Motor neuron (in vitro differentiated cells): ENCODE measurements around the gene NDUFB2. TPM values are rescaled to one million over a fixed set of nuclear protein-coding genes. Genes with fewer than 3 reads are reported as not detected.
A peak's percentile ranks its signal among the peaks of the same experiment; 100 is the strongest.
"Not testable (repeated sequence)": the region's sequence is repeated elsewhere in the genome, so short reads cannot be mapped to it uniquely, and the experiment has no call there.

Experiments
- ATAC-seq, 8 experiments: fragments of 200-7000 bp; cut with Tn5 transposase; replicated peaks in 6 of 8; 2 replicates each; pipeline ENCODE4 v1.8.0; 2021; ENCODE audit warnings: mild to moderate bottlenecking in 8 of 8, moderate library complexity in 8 of 8
- H3K27ac ChIP-seq, 2 donors: fragments of 250-450 bp; sonication (Bioruptor Pico); 2 replicates each; pipeline ENCODE4 v1.9.0; 2021; ENCODE audit warnings: antibody characterized with exemption in 2 of 2, mild to moderate bottlenecking in 2 of 2, moderate library complexity in 1 of 2
- H3K4me1 ChIP-seq, 2 donors: fragments of 250-450 bp; sonication (Bioruptor Pico); replicated peaks in 1 of 2; 2 replicates each; pipeline ENCODE4 v1.6.1; 2021; ENCODE audit warnings: antibody characterized with exemption in 2 of 2, mild to moderate bottlenecking in 2 of 2, moderate library complexity in 1 of 2
- H3K4me3 ChIP-seq, 5 donors: fragments of 250-450 bp; sonication (Bioruptor Pico); 2 replicates each; pipeline ENCODE4 v1.9.0; 2021; ENCODE audit warnings: antibody characterized with exemption in 5 of 5, mild to moderate bottlenecking in 5 of 5, moderate library complexity in 4 of 5
- WGBS, 10 experiments: fragments of 450-650 bp; shearing (Covaris generic); methylation state at CpG; one replicate each; pipeline ENCODE4 v1.0.0; 2022; 5-methylcytosine and 5-hydroxymethylcytosine counted together
- in situ Hi-C, 9 experiments: fragments of 400-800 bp; cut with MboI; loops; one replicate each; pipeline ENCODE4 v1.15.0; 2021; ENCODE audit warnings: low sequenced_read_pairs in 9 of 9, low pct_unique_long_range_greater_than_20kb in 2 of 9; ENCODE audit not compliant: unreplicated experiment in 9 of 9
- total RNA-seq, 8 experiments: library from RNA; unstranded; fragments of 300-600 nt; gene quantifications; 2 replicates each; pipeline versions ENCODE4 v1.2.3 to v1.2.4, GENCODE V29; 2022

The NDUFB2 gene
- total RNA-seq, 8 experiments from 2014 or later: 168 to 313 (median 248) TPM

DNA sequence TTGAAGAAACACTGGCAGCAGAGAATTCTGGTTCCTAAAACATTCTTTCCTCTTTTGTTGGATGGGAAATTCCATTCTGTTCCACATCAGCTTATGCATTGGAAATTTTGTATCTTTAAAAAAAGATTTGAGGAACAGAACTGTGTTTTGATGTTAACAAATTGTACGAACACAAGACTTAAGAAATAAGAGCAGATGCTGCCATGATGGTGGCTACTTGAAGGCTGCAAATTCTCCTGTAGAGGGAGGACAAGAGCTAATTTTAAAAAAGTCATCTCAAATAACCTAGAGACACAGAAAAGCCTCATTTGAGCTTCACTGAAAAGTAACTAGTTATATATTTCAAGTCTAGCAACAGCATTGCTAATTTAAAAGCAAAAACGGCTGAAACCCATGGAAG lies 29.8 kb downstream of the NDUFB2 start:
- 35 to 100% (median 80%) methylated on average over 1 to 2 of the region's 2 CpGs; no CpG with 5 or more reads in 3 of the 10 experiments for WGBS, 10 experiments
- peak in 1 of 8 experiments; percentile 20 for ATAC-seq
- in situ Hi-C loops: no loop called here
- no peak overlapping the region for H3K4me3 ChIP-seq
- H3K27ac ChIP-seq: no peak overlapping the region
- no peaks in the 10 kb centered on the region for H3K4me1 ChIP-seq

- in situ Hi-C loops: no loop called here
- no peaks in the 10 kb centered on the region for H3K4me1 ChIP-seq
- ATAC-seq: no peak
- WGBS, 10 experiments: 57 to 100% (median 83%) methylated on average over 2 of the region's 2 CpGs; no CpG with 5 or more reads in 1 of the 10 experiments
- H3K4me3 ChIP-seq: no peak overlapping the region
- no peak overlapping the region for H3K27ac ChIP-seq
Observed at GRCh38 chr7:140732416-140732815, 35.9 kb downstream of the NDUFB2 start.

DNA sequence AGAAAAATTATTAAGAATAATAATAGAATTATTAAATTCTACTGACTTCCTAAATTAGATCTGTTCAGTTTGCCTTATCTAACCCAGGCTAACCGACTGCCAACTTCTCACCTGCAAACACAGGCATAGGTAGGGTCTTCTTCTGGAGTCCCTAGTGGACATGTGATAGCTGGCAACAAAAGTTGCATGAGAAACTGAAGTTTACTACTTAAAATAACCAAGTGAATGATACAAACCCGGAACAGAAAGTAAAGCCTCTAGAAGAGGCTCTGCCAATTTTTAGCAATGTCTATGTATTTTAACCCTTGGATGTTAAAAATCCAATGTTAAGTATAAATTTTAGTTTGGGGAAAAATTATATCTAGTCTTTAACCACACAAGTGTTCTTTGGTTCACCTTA lies 37.6 kb downstream of the NDUFB2 start:
- 40 to 100% (median 80%) methylated on average over 1 to 2 of the region's 2 CpGs; no CpG with 5 or more reads in 2 of the 10 experiments for WGBS, 10 experiments
- ATAC-seq: no peak
- Histone ChIP-seq H3K4me3 (no peak overlapping the region), H3K27ac (no peak overlapping the region), H3K4me1 (no peaks in the 10 kb centered on the region)
- in situ Hi-C loops: no loop called here

- no peak overlapping the region for H3K27ac ChIP-seq
- 83 to 100% (median 99%) methylated on average over 1 to 2 of the region's 2 CpGs for WGBS, 10 experiments
- in situ Hi-C loops: no loop called here
Observed at GRCh38 chr7:140734729-140735128, 38.2 kb downstream of the NDUFB2 start.

GRCh38 chr7:140738280-140738679 lies 41.8 kb downstream of the NDUFB2 start:
- no peak overlapping the region for H3K27ac ChIP-seq
- H3K4me1 ChIP-seq: no peaks in the 10 kb centered on the region
- in situ Hi-C loops: no loop called here
- peak in 1 of 8 experiments; percentile 22 for ATAC-seq
- no peak overlapping the region for H3K4me3 ChIP-seq

More at GRCh38 chr7:140734729-140735128, 38.2 kb downstream of the NDUFB2 start:
- Histone ChIP-seq H3K4me1 (no peaks in the 10 kb centered on the region), H3K4me3 (no peak overlapping the region)
- ATAC-seq: no peak

GRCh38 chr7:140743255-140743654 lies 46.7 kb downstream of the NDUFB2 start:
- ATAC-seq, in situ Hi-C loops, H3K4me1 ChIP-seq, H3K27ac ChIP-seq, H3K4me3 ChIP-seq: not testable (repeated sequence)
- no CpG with 5 or more reads among the region's 4 CpGs for WGBS, 10 experiments

DNA sequence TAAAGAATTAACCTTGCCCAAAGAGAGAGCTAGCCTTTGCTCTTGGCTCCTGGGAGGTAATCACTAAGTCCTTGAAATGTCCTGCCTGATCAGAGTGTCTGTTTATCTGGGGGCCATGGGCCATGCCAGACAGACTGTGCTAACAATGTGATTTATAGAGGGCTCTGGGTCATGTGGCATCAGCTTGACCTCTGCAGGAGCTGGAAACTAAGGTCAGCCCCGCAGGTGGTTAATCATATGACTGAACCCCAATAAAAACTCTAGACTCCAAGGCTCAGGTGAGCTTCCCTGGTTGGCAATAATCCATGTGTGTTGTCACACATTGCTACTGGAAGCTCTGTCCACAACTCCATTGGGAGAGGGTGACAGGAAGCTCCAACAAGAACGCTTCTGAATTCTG lies 47.5 kb downstream of the NDUFB2 start:
- no peak overlapping the region for H3K27ac ChIP-seq
- no peak for ATAC-seq
- WGBS, 10 experiments: 51 to 100% (median 93%) methylated on average over 1 to 2 of the region's 2 CpGs; no CpG with 5 or more reads in 5 of the 10 experiments
- in situ Hi-C loops: no loop called here
- no peaks in the 10 kb centered on the region for H3K4me1 ChIP-seq
- no peak overlapping the region for H3K4me3 ChIP-seq

DNA sequence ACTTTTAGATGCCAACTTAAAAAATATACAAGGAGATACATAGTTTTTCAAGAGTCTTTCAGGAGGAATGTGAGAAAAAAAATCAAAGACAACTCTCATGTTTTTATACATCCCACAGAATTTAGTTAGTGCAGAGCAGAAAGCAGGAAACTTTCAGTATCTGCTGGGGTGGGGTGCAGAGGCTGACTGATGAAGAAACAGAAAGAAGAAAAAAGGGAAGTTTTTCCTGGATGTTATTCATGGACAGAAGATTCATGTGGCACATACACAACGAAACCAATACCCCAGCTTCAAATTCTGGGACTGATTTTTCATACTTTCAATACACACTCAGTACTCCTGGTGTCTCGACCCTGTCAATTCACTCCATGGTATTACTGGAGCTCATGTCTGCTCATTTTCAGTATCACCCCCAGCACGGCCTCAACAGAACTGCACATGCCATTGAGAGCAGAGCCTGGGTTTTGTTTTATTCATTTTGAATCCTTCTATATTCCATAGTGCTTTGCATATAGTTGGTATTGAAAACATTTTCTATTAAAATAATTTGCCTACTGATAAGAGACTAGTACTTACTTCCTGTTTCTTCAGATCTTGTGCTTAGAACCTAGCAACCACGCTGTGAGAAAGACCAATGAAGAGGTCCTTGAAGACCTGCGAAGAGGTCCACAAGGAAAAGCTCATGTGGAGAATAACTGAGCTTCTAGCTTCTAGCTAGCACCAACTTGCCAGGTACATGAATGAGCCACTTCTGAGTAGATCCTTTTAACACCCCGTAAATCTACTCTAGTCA lies 49.0 kb downstream of the NDUFB2 start:
- in situ Hi-C loops: no loop called here
- Histone ChIP-seq H3K4me1 (no peaks in the 10 kb centered on the region), H3K4me3 (no peak overlapping the region), H3K27ac (no peak overlapping the region)
- ATAC-seq: no peak
- WGBS, 10 experiments: 56 to 100% (median 79%) methylated on average over 1 to 6 of the region's 6 CpGs; no CpG with 5 or more reads in 1 of the 10 experiments

DNA sequence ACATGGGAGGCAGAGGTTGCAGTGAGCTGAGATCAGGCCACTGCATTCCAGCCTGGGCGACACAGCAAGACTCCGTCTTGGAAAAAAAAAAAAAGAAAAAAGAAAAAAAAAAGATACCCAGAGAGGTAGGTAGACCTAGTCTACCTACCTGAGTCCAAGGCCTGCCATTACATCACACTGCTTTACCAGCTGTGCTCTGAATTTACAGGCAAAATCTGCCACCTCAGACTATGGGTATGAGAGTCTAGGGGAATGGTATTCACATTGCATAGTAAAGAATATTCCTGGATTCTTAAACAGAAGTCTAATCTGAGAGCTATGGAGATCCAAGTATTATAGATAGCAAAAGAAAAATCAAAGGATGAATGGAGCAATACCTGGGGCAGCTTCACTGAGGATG lies 50.2 kb downstream of the NDUFB2 start:
- ATAC-seq: no peak
- no peak overlapping the region for H3K27ac ChIP-seq
- no peaks in the 10 kb centered on the region for H3K4me1 ChIP-seq
- in situ Hi-C loops: no loop called here
- H3K4me3 ChIP-seq: no peak overlapping the region
- 90 to 100% (median 100%) methylated on average over 1 to 2 of the region's 2 CpGs; no CpG with 5 or more reads in 4 of the 10 experiments for WGBS, 10 experiments

GRCh38 chr7:140752533-140752932 lies 56.0 kb downstream of the NDUFB2 start:
- H3K4me1 ChIP-seq: no peaks in the 10 kb centered on the region
- in situ Hi-C loops: no loop called here
- H3K4me3 ChIP-seq: no peak overlapping the region
- ATAC-seq: no peak
- H3K27ac ChIP-seq: no peak overlapping the region
- 80 to 100% (median 100%) methylated on average over 1 of the region's 1 CpG; no CpG with 5 or more reads in 2 of the 10 experiments for WGBS, 10 experiments

GRCh38 chr7:140754506-140754905 lies 58.0 kb downstream of the NDUFB2 start:
- H3K27ac ChIP-seq: no peak overlapping the region
- H3K4me3 ChIP-seq: no peak overlapping the region
- in situ Hi-C loops: no loop called here
- 0 to 100% (median 26%) methylated on average over 1 to 3 of the region's 3 CpGs for WGBS, 10 experiments
- ATAC-seq: no peak
- no peaks in the 10 kb centered on the region for H3K4me1 ChIP-seq
